ENCODE results near the gene C20orf144.

DNA sequence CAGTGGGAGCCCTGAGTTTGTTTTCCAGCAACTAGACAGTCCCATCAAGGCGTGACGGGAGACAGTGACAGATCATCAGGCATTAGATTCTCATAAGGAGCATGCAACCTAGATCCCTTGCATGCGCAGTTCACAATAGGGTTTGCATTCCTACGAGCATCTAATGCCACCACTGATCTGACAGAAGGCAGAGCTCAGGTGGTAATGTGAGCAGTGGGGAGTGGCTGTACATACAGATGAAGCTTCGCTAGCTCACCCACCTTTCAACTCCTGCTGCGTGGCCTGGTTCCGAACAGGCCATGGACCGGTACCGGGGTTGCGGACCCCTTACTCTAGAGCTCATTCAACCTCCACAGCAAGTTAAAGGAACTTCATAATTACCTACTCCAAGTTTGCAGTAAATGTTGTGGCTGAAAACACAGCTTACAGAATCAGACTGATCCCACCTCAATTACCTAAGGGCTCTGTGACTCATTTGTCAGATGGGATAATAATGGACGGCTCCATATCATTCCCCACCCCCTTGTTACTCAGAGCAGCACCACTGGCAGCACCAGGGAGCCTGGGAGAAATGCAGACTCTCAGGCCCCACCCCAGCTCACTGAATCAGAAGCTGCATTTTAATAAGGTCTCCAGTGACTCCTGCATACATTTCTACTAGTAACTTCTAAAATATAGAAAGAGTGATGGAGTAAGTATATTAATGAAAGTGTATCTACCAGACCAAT lies 42.2 kb downstream of the C20orf144 start:
- TF ChIP-seq, protein P1, sequence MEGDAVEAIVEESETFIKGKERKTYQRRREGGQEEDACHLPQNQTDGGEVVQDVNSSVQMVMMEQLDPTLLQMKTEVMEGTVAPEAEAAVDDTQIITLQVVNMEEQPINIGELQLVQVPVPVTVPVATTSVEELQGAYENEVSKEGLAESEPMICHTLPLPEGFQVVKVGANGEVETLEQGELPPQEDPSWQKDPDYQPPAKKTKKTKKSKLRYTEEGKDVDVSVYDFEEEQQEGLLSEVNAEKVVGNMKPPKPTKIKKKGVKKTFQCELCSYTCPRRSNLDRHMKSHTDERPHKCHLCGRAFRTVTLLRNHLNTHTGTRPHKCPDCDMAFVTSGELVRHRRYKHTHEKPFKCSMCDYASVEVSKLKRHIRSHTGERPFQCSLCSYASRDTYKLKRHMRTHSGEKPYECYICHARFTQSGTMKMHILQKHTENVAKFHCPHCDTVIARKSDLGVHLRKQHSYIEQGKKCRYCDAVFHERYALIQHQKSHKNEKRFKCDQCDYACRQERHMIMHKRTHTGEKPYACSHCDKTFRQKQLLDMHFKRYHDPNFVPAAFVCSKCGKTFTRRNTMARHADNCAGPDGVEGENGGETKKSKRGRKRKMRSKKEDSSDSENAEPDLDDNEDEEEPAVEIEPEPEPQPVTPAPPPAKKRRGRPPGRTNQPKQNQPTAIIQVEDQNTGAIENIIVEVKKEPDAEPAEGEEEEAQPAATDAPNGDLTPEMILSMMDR (IDR thresholded peaks at IDR 0.05), result no peak
- TF ChIP-seq POLR2A (IDR thresholded peaks at IDR 0.05), result no peak

Measured in body of pancreas (tissue), 4 donors.